HG02610 (cell line): ENCODE results near the gene SSTR3.
"Not testable (repeated sequence)": the region's sequence is repeated elsewhere in the genome, so short reads cannot be mapped to it uniquely, and the experiment has no call there.

Experiments
- ATAC-seq: cut with Tn5 transposase; IDR thresholded peaks from one replicate; pipeline ENCODE4 v1.9.1; 2021; ENCODE audit warnings: mild to moderate bottlenecking, moderate library complexity; ENCODE audit not compliant: unreplicated experiment

The SSTR3 gene

DNA sequence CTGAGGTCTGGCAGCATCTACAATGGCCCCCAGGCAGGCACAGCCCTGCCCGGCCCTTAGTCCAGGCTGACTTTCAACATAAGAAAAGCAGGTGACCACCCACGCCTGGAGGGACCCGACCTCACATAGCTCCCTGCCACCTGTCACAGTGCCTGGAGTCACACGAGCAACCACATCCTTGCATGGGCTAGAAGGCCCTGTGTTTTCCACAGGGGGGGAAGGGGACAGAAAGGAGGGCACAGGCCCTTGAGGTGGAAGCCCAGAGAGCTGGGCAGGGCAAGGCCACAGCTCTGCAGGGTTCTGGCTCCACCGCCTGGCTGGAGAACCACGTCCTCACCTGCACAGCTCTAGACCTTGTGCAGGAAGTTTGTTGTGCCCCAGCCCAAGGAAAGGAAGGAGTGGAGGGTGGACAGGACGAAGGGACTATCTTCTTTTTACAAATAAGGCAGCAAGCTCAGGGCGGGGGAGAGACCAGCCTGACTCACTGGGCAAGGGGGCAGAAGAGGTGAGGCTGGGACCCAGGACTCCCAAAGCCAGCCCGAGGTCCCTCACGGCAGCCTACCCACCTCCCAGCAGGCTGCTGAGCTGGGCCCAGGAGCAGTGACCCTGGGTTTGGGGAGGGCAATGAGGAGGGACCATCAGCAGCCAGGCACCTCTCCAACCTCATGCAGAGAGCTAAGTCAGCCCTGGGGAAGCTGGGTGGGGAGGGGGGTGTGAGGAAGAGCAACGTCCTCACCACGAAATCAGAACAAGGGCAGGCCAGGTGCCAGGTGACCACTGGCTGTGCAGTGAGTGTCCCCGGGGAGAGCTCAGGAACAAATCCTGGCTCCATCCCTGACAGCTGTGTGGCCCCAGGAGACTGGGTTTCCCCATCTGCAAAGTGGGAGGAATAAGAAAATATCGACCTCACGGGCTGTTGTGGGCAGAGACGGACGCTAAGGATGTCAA, 28.6 kb downstream of the SSTR3 start:
- ATAC-seq = no peak

DNA sequence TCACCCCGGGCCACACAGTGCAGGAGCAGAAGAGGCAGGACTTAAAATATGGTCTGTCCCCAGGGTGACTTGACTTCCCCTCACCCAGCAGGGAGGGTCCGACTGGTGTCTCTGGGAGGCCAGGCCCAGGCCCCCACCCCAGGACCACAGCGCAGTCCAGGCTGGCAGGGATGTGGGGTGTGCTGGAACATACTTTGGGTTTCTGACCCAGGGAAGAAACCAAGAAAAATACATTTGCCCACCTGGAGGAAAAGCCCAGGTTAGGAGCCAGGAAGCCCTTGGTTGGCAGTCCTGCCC, 29.4 kb downstream of the SSTR3 start:
- ATAC-seq = no peak

DNA sequence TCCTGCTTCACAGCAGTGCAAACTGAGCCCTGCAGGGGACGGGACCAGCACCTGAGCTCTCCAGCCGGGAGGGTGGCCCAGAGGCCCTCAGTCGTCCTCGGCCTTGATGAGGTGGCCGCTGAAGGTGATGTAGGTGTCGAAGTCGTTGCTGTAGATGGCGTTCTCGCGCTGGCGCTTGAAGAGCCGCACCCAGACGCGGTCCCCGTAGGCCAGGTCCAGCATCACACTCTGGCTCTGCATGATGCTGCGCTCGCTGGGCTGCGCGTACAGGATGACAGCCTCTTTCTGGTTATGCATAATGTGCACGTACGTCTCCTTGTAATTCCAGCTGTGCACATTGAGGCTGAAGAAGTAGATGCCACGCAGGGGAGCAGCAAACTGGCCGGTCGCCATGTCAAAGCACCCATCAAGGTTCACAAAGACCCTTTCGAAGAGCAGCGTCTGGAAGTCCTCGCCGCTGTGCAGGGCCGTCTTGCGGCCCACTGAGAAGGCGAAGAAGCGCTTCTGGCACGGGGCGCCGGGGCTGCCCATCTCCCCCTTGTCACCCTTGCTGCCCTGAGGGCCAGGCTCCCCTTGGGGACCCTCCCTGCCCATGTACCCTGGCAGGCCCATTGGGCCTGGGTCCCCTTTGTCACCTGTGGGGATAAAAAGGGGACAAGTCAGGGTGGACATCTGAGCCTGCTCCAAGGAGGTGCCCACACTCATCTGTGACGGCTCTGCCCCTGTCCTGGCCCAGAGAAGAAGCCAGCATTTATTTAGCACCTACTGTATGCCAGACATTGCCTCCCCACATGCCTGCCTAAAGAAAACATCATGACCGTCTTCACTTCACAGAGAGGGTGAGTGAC, 30.0 kb downstream of the SSTR3 start:
- no peak for ATAC-seq

DNA sequence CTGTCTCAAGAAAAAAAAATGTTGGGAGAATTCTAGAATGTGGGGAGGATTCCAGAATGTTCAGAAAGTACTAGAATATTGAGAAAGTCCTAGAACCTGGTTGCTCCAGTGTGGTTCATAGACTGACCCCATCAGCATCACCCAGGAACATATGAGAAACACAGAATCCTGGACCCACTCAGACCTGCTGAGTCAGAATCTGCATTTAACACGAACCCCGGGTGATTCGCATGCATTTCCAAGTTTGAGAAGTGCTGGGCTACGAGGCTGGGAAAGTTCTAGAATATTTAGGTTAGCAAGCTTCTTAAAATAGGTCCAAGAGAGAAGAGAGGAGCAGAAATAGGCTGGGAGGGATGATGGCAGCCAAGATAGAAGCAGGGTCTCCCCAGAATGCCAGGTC, 30.6 kb downstream of the SSTR3 start:
- ATAC-seq = no peak

- no peak for ATAC-seq
These were observed 31.6 kb downstream of the SSTR3 start for GRCh38 chr22:37180531-37181231.

GRCh38 chr22:37179622-37180420, 32.5 kb downstream of the SSTR3 start:
- ATAC-seq = no peak

- no peak for ATAC-seq
These were observed 33.2 kb downstream of the SSTR3 start for GRCh38 chr22:37179126-37179470.

GRCh38 chr22:37178350-37179125, 33.7 kb downstream of the SSTR3 start:
- no peak for ATAC-seq

DNA sequence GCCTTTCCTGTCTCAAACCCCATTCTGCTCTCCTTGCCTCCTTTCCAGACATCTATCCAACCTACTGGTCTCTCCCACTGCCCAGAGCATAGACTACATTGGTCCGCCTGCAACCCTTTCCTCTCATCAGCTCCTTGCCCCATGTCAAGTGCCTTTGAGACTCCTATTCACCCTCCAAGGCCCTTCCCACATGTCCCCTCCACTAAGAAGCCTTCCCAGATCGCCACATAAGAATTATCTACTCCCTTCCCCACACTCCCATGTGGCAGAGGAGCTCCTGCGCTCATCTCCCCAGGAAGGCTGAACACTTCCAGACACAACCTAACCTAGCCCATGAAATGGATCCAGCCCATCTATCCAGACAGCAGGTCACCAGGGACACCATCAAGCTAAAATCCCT, 34.5 kb downstream of the SSTR3 start:
- no peak for ATAC-seq

DNA sequence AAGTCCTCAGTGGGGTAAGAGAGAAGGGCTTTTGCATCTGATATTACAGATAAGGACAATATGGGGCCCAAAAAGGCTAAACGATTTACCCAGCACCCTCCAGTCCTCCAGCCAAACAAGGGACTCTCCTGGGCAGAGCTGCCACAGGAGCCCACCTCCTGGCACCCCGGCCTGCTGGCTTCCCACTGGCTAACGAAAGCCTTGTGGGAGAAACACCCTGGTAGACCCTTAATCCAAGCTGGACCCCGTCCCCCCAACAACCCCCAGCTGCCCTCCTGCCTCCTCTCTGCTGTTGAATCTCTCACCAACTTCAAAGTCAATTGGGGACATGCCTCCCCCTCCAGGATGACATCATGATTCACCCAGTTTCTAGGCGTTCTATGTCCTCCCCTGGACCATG, 35.1 kb downstream of the SSTR3 start:
- ATAC-seq = no peak

DNA sequence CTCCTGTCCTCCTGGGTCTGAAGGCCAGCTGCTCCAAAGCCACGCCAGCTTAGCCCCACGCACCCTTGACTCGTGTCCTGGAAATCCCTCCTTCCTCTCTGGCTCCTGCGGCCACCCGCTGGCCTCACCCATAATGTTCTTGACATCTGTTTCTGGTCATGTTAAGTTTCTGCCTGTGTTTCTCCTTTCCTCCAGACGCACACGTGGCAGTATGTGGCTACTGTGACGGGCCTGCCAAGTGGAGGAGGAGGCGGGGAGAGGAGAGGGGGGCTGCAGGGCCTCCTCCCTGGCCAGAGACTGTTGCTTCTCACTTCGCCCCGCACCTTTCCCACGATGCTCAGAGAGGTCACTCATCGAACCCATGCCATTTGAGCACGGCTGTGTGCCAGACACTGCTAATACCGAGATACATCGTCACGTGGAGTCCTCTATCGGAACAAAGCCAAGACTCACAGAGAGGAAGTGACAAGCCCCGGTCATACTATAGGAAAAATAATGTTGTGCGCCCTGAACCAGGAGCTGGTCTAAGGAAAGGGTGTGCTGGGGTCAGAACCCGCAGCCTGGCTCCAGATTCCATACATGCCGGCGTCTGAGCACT, 35.7 kb downstream of the SSTR3 start:
- no peak for ATAC-seq

GRCh38 chr22:37175414-37176281, 36.6 kb downstream of the SSTR3 start:
- no peak for ATAC-seq

DNA sequence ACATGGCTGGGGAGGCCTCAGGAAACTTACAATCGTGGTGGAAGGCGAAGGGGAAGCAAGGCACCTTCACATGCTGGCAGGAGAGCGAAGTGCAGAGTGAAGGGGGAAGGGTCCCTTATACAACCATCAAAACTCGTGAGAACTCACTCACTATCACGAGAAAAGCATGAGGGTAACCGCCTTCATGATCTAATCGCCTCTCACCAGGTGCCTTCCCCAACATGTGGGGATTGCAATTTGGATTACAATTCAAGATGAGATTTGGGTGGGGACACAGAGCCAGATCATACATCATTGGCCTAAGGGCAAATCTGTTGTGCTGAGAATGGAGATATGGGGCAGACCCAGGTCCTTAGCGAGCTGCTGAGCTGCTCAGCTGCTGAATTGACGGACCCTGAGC, 37.3 kb downstream of the SSTR3 start:
- no peak for ATAC-seq

- no peak for ATAC-seq
These were observed 38.6 kb downstream of the SSTR3 start for GRCh38 chr22:37173709-37174108.

DNA sequence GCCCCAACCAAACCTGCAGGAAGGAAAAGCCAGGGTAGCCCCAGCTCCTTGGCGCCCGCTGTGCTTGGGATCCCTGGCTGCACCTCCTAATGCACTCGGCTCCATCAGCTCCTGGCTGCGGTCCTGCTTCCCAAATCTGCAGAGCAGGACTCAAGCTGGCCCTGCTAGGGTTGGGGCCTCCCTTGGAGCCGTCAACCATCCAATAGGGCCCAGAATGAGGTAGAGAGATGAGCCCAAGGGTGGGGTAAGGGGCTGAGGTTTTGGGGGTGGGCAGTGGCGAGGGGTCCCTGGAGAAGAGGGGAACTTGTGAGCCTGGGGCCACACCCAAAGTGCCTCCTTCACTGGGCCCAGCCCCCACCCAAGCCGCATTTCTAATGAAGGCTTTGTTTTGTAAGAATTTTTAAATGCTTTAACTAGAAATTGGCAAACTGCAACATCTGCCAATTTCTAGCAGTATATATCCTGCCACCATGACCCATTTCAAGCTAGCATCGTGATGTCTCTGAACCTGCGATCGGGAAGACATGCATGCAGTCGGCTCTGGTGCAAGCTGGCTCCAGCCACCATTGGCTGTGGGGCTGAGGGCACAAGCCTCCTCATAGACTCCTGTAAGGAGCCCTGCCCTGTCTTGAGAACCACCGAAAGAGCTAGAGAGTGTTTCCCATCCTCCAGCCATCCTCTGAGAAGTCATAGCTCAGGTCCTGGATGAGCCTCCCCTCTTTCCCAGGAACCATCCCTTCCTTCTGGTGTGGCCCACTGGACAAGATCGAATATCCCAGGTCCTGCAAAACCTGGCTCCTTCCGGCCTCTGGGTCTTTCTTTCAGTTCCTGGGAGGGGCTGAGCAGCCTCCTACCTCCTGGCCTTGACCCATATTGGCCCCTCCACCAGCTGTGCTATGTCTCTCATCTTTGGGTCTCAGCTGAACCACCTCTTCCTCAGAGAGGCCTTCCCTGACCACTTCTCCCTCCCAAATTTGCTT, 39.7 kb downstream of the SSTR3 start:
- ATAC-seq = no peak

DNA sequence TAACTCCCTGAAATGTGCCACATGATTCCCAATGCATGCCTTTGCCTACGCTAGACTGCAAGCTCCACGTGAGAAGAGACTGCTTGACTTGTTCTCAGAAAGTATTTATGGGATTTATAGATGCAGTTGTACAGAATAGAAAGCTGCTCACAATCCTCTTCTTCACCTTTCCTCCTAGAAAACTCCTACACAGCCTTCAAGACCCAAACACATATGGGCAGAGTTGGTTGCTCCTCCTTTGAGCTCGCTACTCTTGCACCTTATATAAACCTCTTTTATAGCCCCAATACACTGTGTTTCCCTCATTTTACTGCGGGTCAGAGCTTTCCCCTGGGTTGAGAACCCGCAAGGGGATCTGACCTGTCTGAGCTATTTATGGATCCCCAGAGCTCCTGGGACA, 40.6 kb downstream of the SSTR3 start:
- ATAC-seq = no peak

DNA sequence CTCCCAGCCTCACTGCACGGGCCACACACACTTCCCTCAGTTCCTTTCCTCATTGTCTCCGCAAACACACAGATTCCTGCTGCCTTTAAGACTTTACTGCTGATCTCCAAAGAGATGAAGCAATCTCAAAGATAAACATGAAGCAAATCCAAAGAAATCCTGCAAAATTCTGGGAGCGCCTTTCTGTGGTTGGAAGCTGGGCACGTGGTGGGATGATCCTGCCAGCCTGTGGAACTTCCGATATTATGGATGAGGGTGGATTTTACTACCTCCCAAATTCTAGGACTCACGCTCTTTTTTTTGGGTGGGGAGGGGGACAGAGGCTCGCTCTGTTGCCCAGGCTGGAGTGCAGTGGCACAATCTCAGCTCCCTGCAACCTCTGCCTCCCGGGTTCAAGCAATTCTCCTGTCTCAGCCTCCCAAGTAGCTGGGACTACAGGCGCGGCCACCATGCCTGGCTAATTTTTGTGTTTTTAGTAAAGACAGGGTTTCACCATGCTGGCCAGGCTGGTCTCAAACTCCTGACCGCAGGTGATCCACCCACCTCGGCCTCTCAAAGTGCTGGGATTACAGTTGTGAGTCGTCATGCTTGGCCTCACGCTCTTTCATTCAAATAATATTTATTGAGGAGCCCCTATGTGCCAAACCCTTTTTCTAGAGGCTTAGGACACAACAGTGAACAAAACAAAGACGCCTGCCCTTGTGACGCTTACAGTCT, 41.4 kb downstream of the SSTR3 start:
- not testable (repeated sequence) for ATAC-seq
